Osteocyte (in vitro differentiated cells): Measurements from ENCODE around the gene MEOX1. TPM values are rescaled to one million over a fixed set of nuclear protein-coding genes. Genes with fewer than 3 reads are reported as not detected.
"Not testable (repeated sequence)": the region's sequence is repeated elsewhere in the genome, so short reads cannot be mapped to it uniquely, and the experiment has no call there.

ENCODE experiments used
- DNase-seq: peaks from one replicate; pipeline ENCODE4 v3.0.0; 2021; ENCODE audit warnings: mixed read lengths; ENCODE audit not compliant: unreplicated experiment; ENCODE audit errors: extremely low spot score
- H3K27ac Mint-ChIP-seq: one replicate; pipeline ENCODE4 v1.8.0; 2021; ENCODE audit warnings: mild to moderate bottlenecking, mixed read lengths; ENCODE audit not compliant: unreplicated experiment
- H3K27me3 Mint-ChIP-seq: one replicate; pipeline ENCODE4 v1.8.0; 2021; ENCODE audit warnings: mixed read lengths; ENCODE audit not compliant: unreplicated experiment
- H3K36me3 Mint-ChIP-seq: one replicate; pipeline ENCODE4 v1.8.0; 2021; ENCODE audit warnings: mixed read lengths; ENCODE audit not compliant: unreplicated experiment
- H3K4me1 Mint-ChIP-seq: one replicate; pipeline ENCODE4 v1.8.0; 2021; ENCODE audit warnings: mixed read lengths; ENCODE audit not compliant: unreplicated experiment
- H3K4me3 Mint-ChIP-seq: one replicate; pipeline ENCODE4 v1.8.0; 2021; ENCODE audit warnings: mild to moderate bottlenecking, moderate library complexity, mixed read lengths; ENCODE audit not compliant: unreplicated experiment
- H3K9me3 Mint-ChIP-seq: one replicate; pipeline ENCODE4 v1.8.0; 2021; ENCODE audit warnings: mixed read lengths; ENCODE audit not compliant: unreplicated experiment
- CTCF ChIP-seq: fragments of 200-600 bp; sonication (generic); IDR thresholded peaks from 2 replicates; pipeline ENCODE4 v1.5.0; 2021; ENCODE audit warnings: antibody characterized with exemption, mild to moderate bottlenecking, moderate library complexity
- total RNA-seq: library from RNA; stranded (reverse); gene quantifications from 2 replicates; pipeline ENCODE4 v1.2.1, GENCODE V29; 2021

Gene MEOX1
- total RNA-seq, 1 donor from 2014 or later = not detected

GRCh38 chr17:43611230-43611969 lies 50.3 kb downstream of the MEOX1 start:
- Mint-ChIP-seq H3K9me3 (no peaks in the 10 kb centered on the region), H3K4me1 (no peaks in the 10 kb centered on the region), H3K27me3 (peaks cover 11% of the 10 kb centered on the region), H3K27ac (no peak overlapping the region), H3K4me3 (no peak overlapping the region), H3K36me3 (no peaks in the 10 kb centered on the region)
- no peak for DNase-seq
- TF ChIP-seq CTCF = no peak

- Mint-ChIP-seq H3K36me3 (no peaks in the 10 kb centered on the region), H3K4me3 (no peak overlapping the region), H3K27ac (no peak overlapping the region), H3K27me3 (peaks cover 16% of the 10 kb centered on the region), H3K9me3 (no peaks in the 10 kb centered on the region), H3K4me1 (no peaks in the 10 kb centered on the region)
- TF ChIP-seq CTCF = no peak
- no peak for DNase-seq
Measured at GRCh38 chr17:43609613-43610385, 51.9 kb downstream of the MEOX1 start.

GRCh38 chr17:43608313-43608712 lies 53.4 kb downstream of the MEOX1 start:
- no peaks in the 10 kb centered on the region for H3K36me3 Mint-ChIP-seq
- peaks cover 19% of the 10 kb centered on the region for H3K27me3 Mint-ChIP-seq
- H3K4me1 Mint-ChIP-seq = no peaks in the 10 kb centered on the region
- H3K9me3 Mint-ChIP-seq = no peaks in the 10 kb centered on the region
- DNase-seq = no peak
- H3K27ac Mint-ChIP-seq = no peak overlapping the region
- TF ChIP-seq CTCF = no peak
- H3K4me3 Mint-ChIP-seq = no peak overlapping the region

GRCh38 chr17:43604549-43604948 lies 57.2 kb downstream of the MEOX1 start:
- H3K27me3 Mint-ChIP-seq = peaks cover 16% of the 10 kb centered on the region
- no peak overlapping the region for H3K4me3 Mint-ChIP-seq
- peaks cover 4% of the 10 kb centered on the region for H3K4me1 Mint-ChIP-seq
- H3K27ac Mint-ChIP-seq = no peak overlapping the region
- DNase-seq = no peak
- no peak for TF ChIP-seq CTCF
- no peaks in the 10 kb centered on the region for H3K9me3 Mint-ChIP-seq
- no peaks in the 10 kb centered on the region for H3K36me3 Mint-ChIP-seq

GRCh38 chr17:43603321-43603720 lies 58.4 kb downstream of the MEOX1 start:
- Mint-ChIP-seq H3K4me1 (peaks cover 7% of the 10 kb centered on the region), H3K27ac (no peak overlapping the region), H3K36me3 (no peaks in the 10 kb centered on the region), H3K4me3 (no peak overlapping the region), H3K9me3 (no peaks in the 10 kb centered on the region), H3K27me3 (peaks cover 16% of the 10 kb centered on the region)
- TF ChIP-seq CTCF = no peak
- DNase-seq = no peak

GRCh38 chr17:43602556-43602955 lies 59.2 kb downstream of the MEOX1 start:
- H3K4me1 Mint-ChIP-seq, H3K27ac Mint-ChIP-seq, DNase-seq, H3K9me3 Mint-ChIP-seq, H3K36me3 Mint-ChIP-seq, H3K4me3 Mint-ChIP-seq: not testable (repeated sequence)
- H3K27me3 Mint-ChIP-seq = peaks cover 16% of the 10 kb centered on the region
